IMR-90 (cell line): ENCODE data around the gene FOXD3.

Source experiments
- BHLHE40 ChIP-seq: fragments of 150-350 bp; IDR thresholded peaks from 2 replicates; pipeline ENCODE4 v1.6.1; 2016; ENCODE audit warnings: mild to moderate bottlenecking, low read depth, low read length
- CHD1 ChIP-seq: IDR thresholded peaks from 2 replicates; pipeline ENCODE4 v1.6.1; 2012; ENCODE audit warnings: low read depth, low read length, improper control_type of control experiment
- FOS ChIP-seq: fragments of 150-350 bp; IDR thresholded peaks from 2 replicates; pipeline ENCODE4 v1.6.1; 2016; ENCODE audit warnings: low read depth, low read length
- MXI1 ChIP-seq: IDR thresholded peaks from 2 replicates; pipeline ENCODE4 v1.6.1; 2012; ENCODE audit warnings: low read depth, mild to moderate bottlenecking, low read length, moderate library complexity, borderline replicate concordance
- RFX5 ChIP-seq: IDR thresholded peaks from 2 replicates; pipeline ENCODE4 v1.8.0; 2012; ENCODE audit warnings: low read depth, mild to moderate bottlenecking, low read length, moderate library complexity
- SMC3 ChIP-seq: fragments of 150-350 bp; IDR thresholded peaks from 2 replicates; pipeline ENCODE4 v1.6.1; 2016; ENCODE audit warnings: low read depth, mild to moderate bottlenecking, antibody characterized with exemption, low read length, moderate library complexity
- TF ChIP-seq, protein P1 (sequence below): conservative IDR thresholded peaks from 2 replicates; pipeline ENCODE4 v1.5.1; 2012; ENCODE audit warnings: mild to moderate bottlenecking, low read depth, low read length, improper control_type of control experiment
- TF ChIP-seq, protein P2 (sequence below): fragments of 150-350 bp; IDR thresholded peaks from 2 replicates; pipeline ENCODE4 v1.6.1; 2016; ENCODE audit warnings: low read depth, mild to moderate bottlenecking, low read length, moderate library complexity, borderline replicate concordance
- TF ChIP-seq, protein P3 (sequence below): fragments of 150-350 bp; IDR thresholded peaks from 2 replicates; pipeline ENCODE4 v1.6.1; 2017; ENCODE audit warnings: mild to moderate bottlenecking, antibody characterized with exemption, low read length, low read depth

DNA sequence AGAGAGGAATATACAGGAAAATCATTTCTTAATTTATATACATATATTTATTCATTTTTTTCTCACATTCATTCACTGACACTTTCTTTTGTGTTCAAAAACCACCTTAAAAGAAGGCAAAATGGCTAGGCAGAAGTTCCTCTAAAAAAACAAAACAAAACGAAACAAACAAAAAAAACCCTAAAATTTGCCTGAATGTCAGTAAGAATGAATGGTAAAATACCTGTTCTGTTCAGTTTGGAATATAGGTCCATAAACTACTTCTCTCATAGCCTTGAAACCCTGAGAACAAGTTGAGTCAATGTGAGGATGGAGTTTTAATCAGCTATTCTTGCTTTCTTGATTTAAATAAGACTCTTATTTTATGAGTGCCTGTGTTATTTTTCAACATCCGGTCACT lies 30.4 kb downstream of the FOXD3 start:
- TF ChIP-seq, protein P1, sequence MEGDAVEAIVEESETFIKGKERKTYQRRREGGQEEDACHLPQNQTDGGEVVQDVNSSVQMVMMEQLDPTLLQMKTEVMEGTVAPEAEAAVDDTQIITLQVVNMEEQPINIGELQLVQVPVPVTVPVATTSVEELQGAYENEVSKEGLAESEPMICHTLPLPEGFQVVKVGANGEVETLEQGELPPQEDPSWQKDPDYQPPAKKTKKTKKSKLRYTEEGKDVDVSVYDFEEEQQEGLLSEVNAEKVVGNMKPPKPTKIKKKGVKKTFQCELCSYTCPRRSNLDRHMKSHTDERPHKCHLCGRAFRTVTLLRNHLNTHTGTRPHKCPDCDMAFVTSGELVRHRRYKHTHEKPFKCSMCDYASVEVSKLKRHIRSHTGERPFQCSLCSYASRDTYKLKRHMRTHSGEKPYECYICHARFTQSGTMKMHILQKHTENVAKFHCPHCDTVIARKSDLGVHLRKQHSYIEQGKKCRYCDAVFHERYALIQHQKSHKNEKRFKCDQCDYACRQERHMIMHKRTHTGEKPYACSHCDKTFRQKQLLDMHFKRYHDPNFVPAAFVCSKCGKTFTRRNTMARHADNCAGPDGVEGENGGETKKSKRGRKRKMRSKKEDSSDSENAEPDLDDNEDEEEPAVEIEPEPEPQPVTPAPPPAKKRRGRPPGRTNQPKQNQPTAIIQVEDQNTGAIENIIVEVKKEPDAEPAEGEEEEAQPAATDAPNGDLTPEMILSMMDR = no peak
- TF ChIP-seq BHLHE40 (no peak), CHD1 (no peak), MXI1 (no peak), SMC3 (no peak), RFX5 (no peak), FOS (no peak)
- TF ChIP-seq, protein P2, sequence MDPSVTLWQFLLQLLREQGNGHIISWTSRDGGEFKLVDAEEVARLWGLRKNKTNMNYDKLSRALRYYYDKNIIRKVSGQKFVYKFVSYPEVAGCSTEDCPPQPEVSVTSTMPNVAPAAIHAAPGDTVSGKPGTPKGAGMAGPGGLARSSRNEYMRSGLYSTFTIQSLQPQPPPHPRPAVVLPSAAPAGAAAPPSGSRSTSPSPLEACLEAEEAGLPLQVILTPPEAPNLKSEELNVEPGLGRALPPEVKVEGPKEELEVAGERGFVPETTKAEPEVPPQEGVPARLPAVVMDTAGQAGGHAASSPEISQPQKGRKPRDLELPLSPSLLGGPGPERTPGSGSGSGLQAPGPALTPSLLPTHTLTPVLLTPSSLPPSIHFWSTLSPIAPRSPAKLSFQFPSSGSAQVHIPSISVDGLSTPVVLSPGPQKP = no peak
- TF ChIP-seq, protein P3, sequence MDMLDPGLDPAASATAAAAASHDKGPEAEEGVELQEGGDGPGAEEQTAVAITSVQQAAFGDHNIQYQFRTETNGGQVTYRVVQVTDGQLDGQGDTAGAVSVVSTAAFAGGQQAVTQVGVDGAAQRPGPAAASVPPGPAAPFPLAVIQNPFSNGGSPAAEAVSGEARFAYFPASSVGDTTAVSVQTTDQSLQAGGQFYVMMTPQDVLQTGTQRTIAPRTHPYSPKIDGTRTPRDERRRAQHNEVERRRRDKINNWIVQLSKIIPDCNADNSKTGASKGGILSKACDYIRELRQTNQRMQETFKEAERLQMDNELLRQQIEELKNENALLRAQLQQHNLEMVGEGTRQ = no peak
